ENCODE measurements around the gene AMACR. TPM values are rescaled to one million over a fixed set of nuclear protein-coding genes. Genes with fewer than 3 reads are reported as not detected.

The AMACR gene
- total and polyA plus RNA-seq, 7 donors: 1.5 to 14.4 (median 5.6) TPM

DNA sequence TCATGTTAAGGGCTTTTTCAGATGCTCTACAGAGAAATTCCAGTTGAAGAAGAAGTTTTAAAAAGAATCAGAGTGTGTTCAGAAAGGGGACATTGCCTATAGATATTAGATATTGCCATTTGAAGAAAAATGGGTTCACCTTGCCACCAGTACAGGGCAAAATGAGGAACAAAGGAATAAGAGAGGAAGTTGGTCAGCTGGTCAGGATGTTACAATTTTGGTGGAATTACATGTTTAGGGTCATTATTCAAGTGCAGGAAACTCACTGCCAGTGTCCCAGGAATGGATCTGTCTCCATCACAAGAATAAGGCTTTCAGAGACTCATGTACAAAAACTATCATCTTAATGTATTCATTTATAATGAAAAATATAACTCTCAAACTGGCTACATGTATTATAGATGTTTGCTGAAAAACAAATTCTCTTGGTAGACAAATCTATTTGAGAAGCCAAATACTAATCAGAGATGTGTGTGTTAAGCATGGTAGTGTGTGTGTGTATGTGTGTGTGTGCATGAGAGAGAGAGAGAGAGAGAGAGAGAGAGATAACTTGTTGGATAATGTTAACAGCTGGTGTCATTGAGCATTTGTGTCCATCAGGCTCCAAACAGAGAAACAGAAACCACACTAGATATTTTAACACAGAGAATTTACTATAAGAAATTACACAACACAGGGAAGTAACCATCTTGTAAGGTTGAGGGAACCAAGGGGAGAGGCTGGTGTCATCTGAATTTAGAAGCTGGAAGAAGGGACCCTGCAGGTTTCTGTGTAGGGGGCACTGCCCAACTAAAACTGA is 40.1 kb upstream of the AMACR start:
- Histone ChIP-seq H3K4me1 (peaks cover 29% of the 10 kb centered on the region), H3K4me3 (no peak overlapping the region), H3K27ac (no peak overlapping the region), H3K9me3 (no peaks in the 10 kb centered on the region), H3K36me3 (ENCODE audit: insufficient read depth in 1 of 2, low read depth in 1 of 2) (peaks cover 0 to 7% of the 10 kb centered on the region in 2 donors), H3K27me3 (ENCODE audit: insufficient read depth in 3 of 3, low read length in 2 of 3) (no peaks in the 10 kb centered on the region)
- ATAC-seq (no peak), DNase-seq (no peak)
- intact Hi-C loops (cut with DNase I): loop anchor here in 1 of 2 donors (5.0 kb wide), 1 partner anchor 41 kb away; the partner anchor contains the start of gene AMACR
- TF ChIP-seq, protein P1, sequence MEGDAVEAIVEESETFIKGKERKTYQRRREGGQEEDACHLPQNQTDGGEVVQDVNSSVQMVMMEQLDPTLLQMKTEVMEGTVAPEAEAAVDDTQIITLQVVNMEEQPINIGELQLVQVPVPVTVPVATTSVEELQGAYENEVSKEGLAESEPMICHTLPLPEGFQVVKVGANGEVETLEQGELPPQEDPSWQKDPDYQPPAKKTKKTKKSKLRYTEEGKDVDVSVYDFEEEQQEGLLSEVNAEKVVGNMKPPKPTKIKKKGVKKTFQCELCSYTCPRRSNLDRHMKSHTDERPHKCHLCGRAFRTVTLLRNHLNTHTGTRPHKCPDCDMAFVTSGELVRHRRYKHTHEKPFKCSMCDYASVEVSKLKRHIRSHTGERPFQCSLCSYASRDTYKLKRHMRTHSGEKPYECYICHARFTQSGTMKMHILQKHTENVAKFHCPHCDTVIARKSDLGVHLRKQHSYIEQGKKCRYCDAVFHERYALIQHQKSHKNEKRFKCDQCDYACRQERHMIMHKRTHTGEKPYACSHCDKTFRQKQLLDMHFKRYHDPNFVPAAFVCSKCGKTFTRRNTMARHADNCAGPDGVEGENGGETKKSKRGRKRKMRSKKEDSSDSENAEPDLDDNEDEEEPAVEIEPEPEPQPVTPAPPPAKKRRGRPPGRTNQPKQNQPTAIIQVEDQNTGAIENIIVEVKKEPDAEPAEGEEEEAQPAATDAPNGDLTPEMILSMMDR (IDR thresholded peaks at IDR 0.05): no peak

DNA sequence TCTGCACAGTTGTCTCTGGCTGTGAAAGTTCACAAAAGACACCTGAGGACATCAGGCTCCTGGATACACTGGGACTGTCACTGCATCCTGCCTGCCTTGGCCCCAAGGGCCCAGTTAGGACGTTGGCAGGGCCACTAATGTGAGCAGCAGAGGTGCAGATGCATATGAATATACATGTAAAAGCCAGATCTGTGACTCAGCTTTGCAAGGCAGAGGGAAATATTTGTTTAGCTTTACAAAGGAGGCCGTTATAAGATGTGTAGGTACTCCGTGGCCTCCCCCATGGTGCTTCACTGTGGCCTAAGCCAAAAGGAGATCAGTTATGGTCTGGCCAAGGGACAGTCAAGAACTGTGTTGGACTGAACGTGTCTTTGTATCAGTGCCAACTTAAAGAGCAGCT is 39.3 kb upstream of the AMACR start:
- ATAC-seq (no peak), DNase-seq (no peak)
- 35 to 52% (median 37%) methylated on average over 4 of the region's 4 CpGs for WGBS, 3 donors
- H3K27me3 ChIP-seq (ENCODE audit: insufficient read depth in 3 of 3, low read length in 2 of 3): no peaks in the 10 kb centered on the region
- H3K36me3 ChIP-seq (ENCODE audit: insufficient read depth in 1 of 2, low read depth in 1 of 2): peaks cover 0 to 7% of the 10 kb centered on the region in 2 donors
- TF ChIP-seq, protein P1 (IDR thresholded peaks at IDR 0.05): no peak
- intact Hi-C loops (cut with DNase I): loop anchor here in 1 of 2 donors (5.0 kb wide), 1 partner anchor 40 kb away; the partner anchor contains the start of gene AMACR
- H3K9me3 ChIP-seq: no peaks in the 10 kb centered on the region
- no peak overlapping the region for H3K27ac ChIP-seq
- H3K4me1 ChIP-seq: peaks cover 33% of the 10 kb centered on the region
- H3K4me3 ChIP-seq: no peak overlapping the region

DNA sequence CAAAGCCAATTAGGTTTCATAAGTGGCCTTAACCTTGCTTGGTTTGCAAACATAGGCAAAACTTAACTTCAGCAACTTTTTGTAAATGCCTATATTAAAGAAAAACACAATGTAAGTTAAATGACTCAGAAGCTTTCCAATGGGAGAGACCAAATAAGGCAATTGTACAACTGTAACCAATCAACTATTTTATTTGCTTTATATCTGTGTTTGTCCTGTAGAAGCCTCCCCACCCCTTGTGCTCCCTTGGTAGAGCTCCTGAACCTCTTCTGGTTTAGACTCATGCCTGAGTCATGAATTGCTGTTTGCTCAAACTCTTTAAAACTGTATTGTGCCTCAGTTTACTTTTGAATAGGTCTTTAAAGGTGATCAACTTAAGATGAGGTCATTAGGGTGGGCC is 38.1 kb upstream of the AMACR start:
- peaks cover 0 to 7% of the 10 kb centered on the region in 2 donors for H3K36me3 ChIP-seq (ENCODE audit: insufficient read depth in 1 of 2, low read depth in 1 of 2)
- ATAC-seq (no peak), DNase-seq (no peak)
- no peaks in the 10 kb centered on the region for H3K9me3 ChIP-seq
- TF ChIP-seq, protein P1 (IDR thresholded peaks at IDR 0.05): no peak
- H3K4me1 ChIP-seq: peaks cover 33% of the 10 kb centered on the region
- no peak overlapping the region for H3K4me3 ChIP-seq
- no peak overlapping the region for H3K27ac ChIP-seq
- intact Hi-C loops (cut with DNase I): loop anchor here in 1 of 2 donors (5.0 kb wide), 1 partner anchor 39 kb away; the partner anchor contains the start of gene AMACR
- no peaks in the 10 kb centered on the region for H3K27me3 ChIP-seq (ENCODE audit: insufficient read depth in 3 of 3, low read length in 2 of 3)

DNA sequence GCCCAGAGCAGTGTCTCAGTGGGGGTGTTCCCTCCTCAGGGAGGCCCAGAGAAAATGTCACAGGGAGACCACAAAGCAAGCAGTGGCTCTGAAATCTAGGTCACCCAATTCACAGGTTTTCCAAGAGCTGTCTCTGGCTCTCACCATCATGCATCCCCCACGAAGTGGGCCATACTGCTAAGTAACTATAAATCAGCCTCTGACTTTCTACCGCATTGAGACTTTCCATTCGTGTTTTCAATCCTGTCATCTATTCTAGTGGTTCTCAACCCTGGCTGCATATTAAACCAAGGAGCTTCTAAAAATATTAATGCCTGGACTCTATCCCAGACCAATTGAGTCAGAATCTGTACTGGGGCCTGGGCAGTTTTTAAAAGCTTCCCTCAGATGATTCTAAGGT is 37.2 kb upstream of the AMACR start:
- peak in 3 of 4 donors; percentile 49 to 84 (median 80) for ATAC-seq
- Histone ChIP-seq H3K27me3 (ENCODE audit: insufficient read depth in 3 of 3, low read length in 2 of 3) (no peaks in the 10 kb centered on the region), H3K4me1 (peaks cover 33% of the 10 kb centered on the region), H3K4me3 (no peak overlapping the region), H3K36me3 (ENCODE audit: insufficient read depth in 1 of 2, low read depth in 1 of 2) (no peaks in the 10 kb centered on the region), H3K27ac (peak overlapping the region; percentile 7), H3K9me3 (no peaks in the 10 kb centered on the region)
- intact Hi-C loops (cut with DNase I): loop anchor here in 1 of 2 donors (5.0 kb wide), 1 partner anchor 38 kb away; the partner anchor contains the start of gene AMACR
- 29 to 54% (median 29%) methylated on average over 3 of the region's 3 CpGs for WGBS, 3 donors
- no peak for DNase-seq
- TF ChIP-seq, protein P1 (IDR thresholded peaks at IDR 0.05): no peak
